NCI-H128 (cell line): ENCODE results near the gene METTL16.
"Not testable (repeated sequence)": the region's sequence is repeated elsewhere in the genome, so short reads cannot be mapped to it uniquely, and the experiment has no call there.

ENCODE experiments used
- DNase-seq: peaks from one replicate; lab custom pipeline; 2025; ENCODE audit not compliant: unreplicated experiment; lab: John Stamatoyannopoulos, UW

Gene METTL16

GRCh38 chr17:2452216-2452750 is 59.4 kb downstream of the METTL16 start:
- no peak for DNase-seq

GRCh38 chr17:2450016-2450650 is 61.6 kb downstream of the METTL16 start:
- no peak for DNase-seq

- DNase-seq: no peak
Measured at GRCh38 chr17:2449486-2449885, 62.2 kb downstream of the METTL16 start.

GRCh38 chr17:2447479-2447878 is 64.2 kb downstream of the METTL16 start:
- DNase-seq: not testable (repeated sequence)

- no peak for DNase-seq
Measured at GRCh38 chr17:2445638-2446037, 66.0 kb downstream of the METTL16 start.

GRCh38 chr17:2444382-2444781 is 67.3 kb downstream of the METTL16 start:
- DNase-seq: no peak

GRCh38 chr17:2442166-2442565 is 69.5 kb downstream of the METTL16 start:
- DNase-seq: no peak

- no peak for DNase-seq
Measured at GRCh38 chr17:2440930-2441329, 70.8 kb downstream of the METTL16 start.

- DNase-seq: not testable (repeated sequence)
Measured at GRCh38 chr17:2439997-2440396, 71.7 kb downstream of the METTL16 start.

GRCh38 chr17:2438823-2439222 is 72.9 kb downstream of the METTL16 start:
- DNase-seq: no peak

- DNase-seq: peak; percentile 67
Measured at GRCh38 chr17:2436316-2436905, 75.3 kb downstream of the METTL16 start.

GRCh38 chr17:2435862-2436261 is 75.8 kb downstream of the METTL16 start:
- peak; percentile 52 for DNase-seq

GRCh38 chr17:2435181-2435741 is 76.4 kb downstream of the METTL16 start:
- peak; percentile 41 for DNase-seq

- DNase-seq: no peak
Measured at GRCh38 chr17:2433696-2434095, 78.0 kb downstream of the METTL16 start.

- DNase-seq: no peak
Measured at GRCh38 chr17:2427910-2428309, 83.8 kb downstream of the METTL16 start.

GRCh38 chr17:2427215-2427614 is 84.5 kb downstream of the METTL16 start:
- DNase-seq: no peak

- DNase-seq: no peak
Measured at GRCh38 chr17:2423271-2423670, 88.4 kb downstream of the METTL16 start.

GRCh38 chr17:2421315-2422147 is 90.2 kb downstream of the METTL16 start:
- DNase-seq: no peak

- no peak for DNase-seq
Measured at GRCh38 chr17:2420176-2420575, 91.5 kb downstream of the METTL16 start.

GRCh38 chr17:2419486-2419885 is 92.2 kb downstream of the METTL16 start:
- no peak for DNase-seq

- no peak for DNase-seq
Measured at GRCh38 chr17:2418572-2418971, 93.1 kb downstream of the METTL16 start.
